ENCODE measurements around the gene COL19A1. TPM values are rescaled to one million over a fixed set of nuclear protein-coding genes. Genes with fewer than 3 reads are reported as not detected.

Gene COL19A1
- total and polyA plus RNA-seq, 12 donors: 0.26 to 2.8 (median 1.7) TPM

DNA sequence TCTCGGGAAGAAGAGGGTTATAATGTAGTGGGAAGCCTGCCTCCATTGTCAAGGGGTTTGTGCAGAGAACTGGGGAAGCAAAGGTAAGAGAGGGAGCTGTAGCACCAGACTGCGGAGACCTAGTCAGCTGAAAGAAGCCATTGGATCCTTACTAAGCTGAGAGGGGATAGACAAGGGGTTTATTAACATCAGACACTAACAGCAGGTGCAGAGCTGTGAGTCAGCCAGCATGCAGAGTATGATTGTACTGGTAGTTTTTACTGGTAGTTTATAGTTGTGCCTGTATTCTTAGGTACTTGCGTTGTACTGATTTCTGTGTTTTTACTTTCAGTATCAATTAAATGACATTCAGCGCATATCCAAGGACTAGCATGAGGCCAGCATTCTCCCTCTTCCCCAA is 17.8 kb upstream of the COL19A1 start:
- H3K4me1 ChIP-seq: peaks cover 0 to 7% (median 0%) of the 10 kb centered on the region in 9 donors
- 89 to 91% methylated on average over 4 of the region's 4 CpGs for WGBS, 2 donors
- no peak overlapping the region for H3K27ac ChIP-seq
- no peaks in the 10 kb centered on the region for H3K36me3 ChIP-seq
- TF ChIP-seq, protein P1, sequence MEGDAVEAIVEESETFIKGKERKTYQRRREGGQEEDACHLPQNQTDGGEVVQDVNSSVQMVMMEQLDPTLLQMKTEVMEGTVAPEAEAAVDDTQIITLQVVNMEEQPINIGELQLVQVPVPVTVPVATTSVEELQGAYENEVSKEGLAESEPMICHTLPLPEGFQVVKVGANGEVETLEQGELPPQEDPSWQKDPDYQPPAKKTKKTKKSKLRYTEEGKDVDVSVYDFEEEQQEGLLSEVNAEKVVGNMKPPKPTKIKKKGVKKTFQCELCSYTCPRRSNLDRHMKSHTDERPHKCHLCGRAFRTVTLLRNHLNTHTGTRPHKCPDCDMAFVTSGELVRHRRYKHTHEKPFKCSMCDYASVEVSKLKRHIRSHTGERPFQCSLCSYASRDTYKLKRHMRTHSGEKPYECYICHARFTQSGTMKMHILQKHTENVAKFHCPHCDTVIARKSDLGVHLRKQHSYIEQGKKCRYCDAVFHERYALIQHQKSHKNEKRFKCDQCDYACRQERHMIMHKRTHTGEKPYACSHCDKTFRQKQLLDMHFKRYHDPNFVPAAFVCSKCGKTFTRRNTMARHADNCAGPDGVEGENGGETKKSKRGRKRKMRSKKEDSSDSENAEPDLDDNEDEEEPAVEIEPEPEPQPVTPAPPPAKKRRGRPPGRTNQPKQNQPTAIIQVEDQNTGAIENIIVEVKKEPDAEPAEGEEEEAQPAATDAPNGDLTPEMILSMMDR (IDR thresholded peaks at IDR 0.05): no peak
- intact Hi-C loops (cut with DNase I): no loop called here
- peaks cover 0 to 13% (median 3%) of the 10 kb centered on the region in 11 donors for H3K9me3 ChIP-seq
- DNase-seq: no peak
- H3K27me3 ChIP-seq: peaks cover 0 to 22% (median 0%) of the 10 kb centered on the region in 7 donors
- ATAC-seq: no peak
- no peak overlapping the region for H3K4me3 ChIP-seq

DNA sequence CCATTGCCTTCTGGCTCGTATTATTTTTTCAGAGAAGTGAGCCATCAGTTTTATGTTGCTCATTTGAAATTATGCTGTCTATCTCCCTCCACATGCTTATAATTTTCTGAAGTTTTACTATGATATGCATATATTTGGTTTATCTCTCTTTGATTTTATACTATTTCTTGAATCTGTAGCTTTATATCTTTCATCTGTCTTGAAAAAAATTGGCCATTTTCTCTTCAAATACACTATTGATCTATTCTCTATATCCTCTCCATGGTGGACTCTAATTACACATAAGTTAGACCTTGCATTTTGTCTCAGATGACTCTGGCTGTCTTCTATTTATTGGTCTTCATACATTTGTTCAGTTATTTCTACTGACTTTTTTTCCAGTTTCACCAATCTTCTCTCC is 13.7 kb upstream of the COL19A1 start:
- no peaks in the 10 kb centered on the region for H3K4me1 ChIP-seq
- peaks cover 0 to 13% (median 3%) of the 10 kb centered on the region in 11 donors for H3K9me3 ChIP-seq
- H3K27me3 ChIP-seq: peaks cover 0 to 9% (median 0%) of the 10 kb centered on the region in 7 donors
- no peak for DNase-seq
- H3K27ac ChIP-seq: no peak overlapping the region
- H3K4me3 ChIP-seq: no peak overlapping the region
- ATAC-seq: no peak
- intact Hi-C loops (cut with DNase I): no loop called here
- TF ChIP-seq, protein P1 (IDR thresholded peaks at IDR 0.05): no peak
- H3K36me3 ChIP-seq: no peaks in the 10 kb centered on the region
- 29 to 42% methylated on average over 1 of the region's 1 CpG for WGBS, 2 donors

DNA sequence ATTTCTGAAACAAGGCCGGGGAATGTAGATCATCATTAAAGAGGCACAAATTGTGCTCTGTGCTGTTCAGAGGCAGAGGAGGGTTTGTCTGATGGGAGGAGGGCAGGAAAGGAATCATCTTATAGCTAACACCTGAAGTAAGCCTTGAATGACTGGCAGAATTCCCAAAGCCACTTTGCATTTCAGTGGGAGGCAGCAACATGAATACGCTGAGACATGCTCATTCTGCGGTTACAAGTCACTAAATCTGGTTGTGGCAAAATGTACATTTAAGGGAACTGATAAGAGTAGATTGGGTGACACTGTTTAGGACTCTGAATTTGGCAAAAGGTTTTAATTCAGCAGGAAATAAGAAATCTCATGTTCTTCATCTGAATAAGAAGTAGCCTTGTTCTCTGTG is 4.4 kb upstream of the COL19A1 start:
- 88 to 94% methylated on average over 3 of the region's 3 CpGs for WGBS, 2 donors
- Histone ChIP-seq H3K9me3 (peaks cover 0 to 8% (median 0%) of the 10 kb centered on the region in 11 donors), H3K4me1 (peaks cover 0 to 14% (median 9%) of the 10 kb centered on the region in 9 donors), H3K27me3 (peaks cover 0 to 37% (median 8%) of the 10 kb centered on the region in 7 donors), H3K36me3 (no peaks in the 10 kb centered on the region), H3K4me3 (no peak overlapping the region), H3K27ac (no peak overlapping the region)
- intact Hi-C loops (cut with DNase I): loop anchor here in 1 of 10 donors (10.0 kb wide), 1 partner anchor 73 kb away; no protein-coding TSS in a partner anchor
- ATAC-seq (no peak), DNase-seq (no peak)
- TF ChIP-seq, protein P1 (IDR thresholded peaks at IDR 0.05): no peak

DNA sequence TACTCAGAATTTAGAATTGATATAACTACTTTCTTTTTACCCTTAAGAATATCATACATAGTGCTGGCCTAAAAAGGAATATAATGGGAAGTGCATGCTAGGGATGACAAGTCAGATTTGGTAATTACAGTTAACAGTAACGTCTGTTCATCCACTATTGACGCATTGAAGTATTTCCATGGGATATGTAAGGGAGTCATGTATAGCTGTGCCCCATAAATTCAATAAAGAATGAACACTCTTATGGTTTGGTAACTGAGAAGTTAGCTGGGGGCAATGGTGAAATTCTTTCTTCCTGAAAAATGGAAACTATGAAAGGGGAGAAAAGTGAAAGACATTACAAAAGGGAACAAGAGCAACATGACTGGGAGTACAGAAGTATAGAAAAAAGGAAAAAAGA is 2.6 kb upstream of the COL19A1 start:
- TF ChIP-seq, protein P1 (IDR thresholded peaks at IDR 0.05): no peak
- Histone ChIP-seq H3K4me1 (peaks cover 0 to 22% (median 11%) of the 10 kb centered on the region in 9 donors), H3K27ac (no peak overlapping the region), H3K27me3 (peaks cover 0 to 54% (median 8%) of the 10 kb centered on the region in 7 donors), H3K9me3 (peaks cover 0 to 8% (median 0%) of the 10 kb centered on the region in 11 donors), H3K4me3 (no peak overlapping the region), H3K36me3 (no peaks in the 10 kb centered on the region)
- ATAC-seq (no peak), DNase-seq (no peak)
- intact Hi-C loops (cut with DNase I): loop anchor here in 1 of 10 donors (10.0 kb wide), 1 partner anchor 71 kb away; no protein-coding TSS in a partner anchor
- 86 to 88% methylated on average over 2 of the region's 2 CpGs for WGBS, 2 donors
